Vagina (tissue), 2 donors: ENCODE data around the gene SMIM35. TPM values are rescaled to one million over a fixed set of nuclear protein-coding genes. Genes with fewer than 3 reads are reported as not detected.

Source experiments
- DNase-seq, 2 donors: peaks; one replicate each; pipeline ENCODE4 v3.0.0-alpha.2; 2017; ENCODE audit errors: extremely low spot score in 2 of 2
- H3K27ac ChIP-seq: fragments of 200-600 bp; sonication (generic); one replicate; pipeline ENCODE4 v1.5.1; 2019
- H3K27me3 ChIP-seq: fragments of 200-600 bp; sonication (generic); one replicate; pipeline ENCODE4 v1.5.1; 2019
- H3K36me3 ChIP-seq, 2 donors: fragments of 200-600 bp; sonication (generic); one replicate each; pipeline ENCODE4 v1.5.1; 2017 to 2019
- H3K4me1 ChIP-seq: fragments of 200-600 bp; sonication (generic); one replicate; pipeline ENCODE4 v1.5.1; 2019
- H3K4me3 ChIP-seq, 2 donors: fragments of 200-600 bp; sonication (generic); 1 replicate in 1 of 2; 2 replicates in 1 of 2; pipeline ENCODE4 v1.5.1; 2016 to 2019
- H3K9me3 ChIP-seq: fragments of 200-600 bp; sonication (generic); one replicate; pipeline ENCODE4 v1.5.1; 2019
- POLR2A ChIP-seq, 2 donors: fragments of 450-650 bp; IDR thresholded peaks; one replicate each; pipeline ENCODE4 v1.6.1; 2017; ENCODE audit warnings: antibody characterized with exemption in 2 of 2, mild to moderate bottlenecking in 2 of 2, moderate library complexity in 2 of 2
- POLR2AphosphoS5 ChIP-seq, 2 donors: sonication (generic); formaldehyde crosslinking; IDR thresholded peaks; one replicate each; pipeline ENCODE4 v1.9.0; 2017; ENCODE audit warnings: antibody characterized with exemption in 2 of 2, mild to moderate bottlenecking in 2 of 2, low read depth in 1 of 2; ENCODE audit not compliant: insufficient read depth in 1 of 2
- intact Hi-C: fragments of 100-400 bp; cut with DNase I; formaldehyde crosslinking; loops from one replicate; pipeline ENCODE4 v1.15.1; 2023
- total RNA-seq: library from RNA; depleted of rRNA; stranded (reverse); fragments of >200 nt; gene quantifications from one replicate; pipeline ENCODE4 v1.2.3, GENCODE V29; 2016
- TF ChIP-seq, protein P1 (sequence below), 3 experiments: fragments of 450-650 bp in 2 of 3; fragments of 200-600 bp in 1 of 3; sonication (generic) in 1 of 3; IDR thresholded peaks; one replicate each; pipeline ENCODE4 v1.5.1; 2017 to 2019; ENCODE audit warnings: antibody characterized with exemption in 3 of 3, mild to moderate bottlenecking in 2 of 3, moderate library complexity in 2 of 3

Gene SMIM35
- total RNA-seq, 1 donor from 2014 or later = not detected

DNA sequence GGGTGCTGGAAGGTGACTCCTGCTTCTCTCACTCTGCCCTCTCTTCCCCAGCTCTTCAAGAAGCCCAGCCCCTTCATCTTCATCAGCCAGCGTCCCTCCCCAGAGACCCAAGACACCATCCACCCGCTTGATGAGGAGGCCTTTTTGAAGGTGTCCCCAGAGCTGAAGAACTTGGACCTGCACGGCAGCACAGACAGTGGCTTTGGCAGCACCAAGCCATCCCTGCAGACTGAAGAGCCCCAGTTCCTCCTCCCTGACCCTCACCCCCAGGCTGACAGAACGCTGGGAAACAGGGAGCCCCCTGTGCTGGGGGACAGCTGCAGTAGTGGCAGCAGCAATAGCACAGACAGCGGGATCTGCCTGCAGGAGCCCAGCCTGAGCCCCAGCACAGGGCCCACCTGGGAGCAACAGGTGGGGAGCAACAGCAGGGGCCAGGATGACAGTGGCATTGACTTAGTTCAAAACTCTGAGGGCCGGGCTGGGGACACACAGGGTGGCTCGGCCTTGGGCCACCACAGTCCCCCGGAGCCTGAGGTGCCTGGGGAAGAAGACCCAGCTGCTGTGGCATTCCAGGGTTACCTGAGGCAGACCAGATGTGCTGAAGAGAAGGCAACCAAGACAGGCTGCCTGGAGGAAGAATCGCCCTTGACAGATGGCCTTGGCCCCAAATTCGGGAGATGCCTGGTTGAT lies 88.0 kb downstream of the SMIM35 start:
- Histone ChIP-seq H3K27ac (no peak overlapping the region), H3K4me1 (no peaks in the 10 kb centered on the region), H3K9me3 (no peaks in the 10 kb centered on the region), H3K4me3 (no peak overlapping the region), H3K36me3 (no peaks in the 10 kb centered on the region), H3K27me3 (no peaks in the 10 kb centered on the region)
- TF ChIP-seq POLR2A (IDR thresholded peaks at IDR 0.05) (no peak), POLR2AphosphoS5 (IDR thresholded peaks at IDR 0.05; ENCODE audit: insufficient read depth in 1 of 2, low read depth in 1 of 2) (no peak)
- TF ChIP-seq, protein P1, sequence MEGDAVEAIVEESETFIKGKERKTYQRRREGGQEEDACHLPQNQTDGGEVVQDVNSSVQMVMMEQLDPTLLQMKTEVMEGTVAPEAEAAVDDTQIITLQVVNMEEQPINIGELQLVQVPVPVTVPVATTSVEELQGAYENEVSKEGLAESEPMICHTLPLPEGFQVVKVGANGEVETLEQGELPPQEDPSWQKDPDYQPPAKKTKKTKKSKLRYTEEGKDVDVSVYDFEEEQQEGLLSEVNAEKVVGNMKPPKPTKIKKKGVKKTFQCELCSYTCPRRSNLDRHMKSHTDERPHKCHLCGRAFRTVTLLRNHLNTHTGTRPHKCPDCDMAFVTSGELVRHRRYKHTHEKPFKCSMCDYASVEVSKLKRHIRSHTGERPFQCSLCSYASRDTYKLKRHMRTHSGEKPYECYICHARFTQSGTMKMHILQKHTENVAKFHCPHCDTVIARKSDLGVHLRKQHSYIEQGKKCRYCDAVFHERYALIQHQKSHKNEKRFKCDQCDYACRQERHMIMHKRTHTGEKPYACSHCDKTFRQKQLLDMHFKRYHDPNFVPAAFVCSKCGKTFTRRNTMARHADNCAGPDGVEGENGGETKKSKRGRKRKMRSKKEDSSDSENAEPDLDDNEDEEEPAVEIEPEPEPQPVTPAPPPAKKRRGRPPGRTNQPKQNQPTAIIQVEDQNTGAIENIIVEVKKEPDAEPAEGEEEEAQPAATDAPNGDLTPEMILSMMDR (IDR thresholded peaks at IDR 0.05) = no peak
- no peak for DNase-seq
- intact Hi-C loops = no loop called here

DNA sequence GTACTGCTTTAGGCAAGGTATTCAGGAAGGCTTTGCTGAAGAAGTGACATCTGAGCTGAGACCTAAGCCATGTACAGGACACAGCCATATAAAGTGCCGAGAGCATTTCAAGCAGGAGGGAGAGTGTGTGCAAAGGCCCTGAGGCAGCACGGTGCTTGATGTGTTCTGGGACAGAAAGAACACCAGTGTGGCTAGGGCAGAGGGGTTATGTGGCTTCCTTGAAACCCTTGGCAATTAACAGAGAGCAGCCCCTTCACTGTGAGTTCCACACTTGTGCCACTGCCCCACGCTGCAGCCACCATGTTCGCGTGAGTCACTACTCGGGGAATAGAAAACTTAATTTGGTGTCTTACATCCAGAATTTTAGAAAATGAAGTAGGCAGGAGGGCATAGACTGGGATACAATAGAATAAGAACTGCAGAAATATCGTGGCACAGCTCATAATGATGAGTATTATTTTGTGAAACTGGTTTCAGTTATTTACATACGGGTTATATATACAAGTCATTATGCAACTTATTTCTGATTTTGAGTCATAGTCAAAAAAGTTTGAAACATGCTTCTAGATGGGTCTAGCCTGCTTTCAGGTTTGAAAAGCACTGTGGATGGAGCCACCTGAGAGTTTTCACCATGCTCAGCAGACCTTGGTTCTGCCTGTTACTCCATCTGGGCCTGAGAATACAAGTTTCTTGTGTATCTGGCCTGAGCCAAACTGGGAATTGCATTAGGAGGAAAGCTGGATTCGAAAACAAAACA lies 88.8 kb downstream of the SMIM35 start:
- intact Hi-C loops = no loop called here
- TF ChIP-seq, protein P1 (IDR thresholded peaks at IDR 0.05) = no peak
- TF ChIP-seq POLR2A (IDR thresholded peaks at IDR 0.05) (no peak), POLR2AphosphoS5 (IDR thresholded peaks at IDR 0.05; ENCODE audit: insufficient read depth in 1 of 2, low read depth in 1 of 2) (no peak)
- H3K27me3 ChIP-seq = no peaks in the 10 kb centered on the region
- H3K27ac ChIP-seq = no peak overlapping the region
- H3K36me3 ChIP-seq = no peaks in the 10 kb centered on the region
- no peak overlapping the region for H3K4me3 ChIP-seq
- DNase-seq = no peak
- H3K9me3 ChIP-seq = no peaks in the 10 kb centered on the region
- no peaks in the 10 kb centered on the region for H3K4me1 ChIP-seq

DNA sequence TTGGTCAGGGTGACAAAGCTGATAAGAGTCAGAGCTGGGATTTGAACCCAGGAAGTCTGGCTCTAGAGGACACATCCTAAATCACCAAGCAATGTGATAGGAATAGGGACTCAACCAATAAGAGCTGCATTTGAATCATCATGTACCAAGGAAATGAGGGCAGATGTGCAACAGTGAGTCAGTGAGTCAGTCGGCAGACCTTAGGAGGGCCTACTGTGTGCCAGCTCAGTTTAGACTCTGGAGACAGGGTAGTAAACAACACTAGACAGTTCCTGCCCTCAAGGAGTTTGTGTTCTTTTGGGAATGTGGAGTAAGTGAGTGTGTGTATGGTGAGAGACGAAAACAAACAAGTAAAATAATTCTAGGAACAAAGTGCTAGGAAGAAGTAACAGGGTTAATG lies 89.4 kb downstream of the SMIM35 start:
- intact Hi-C loops = no loop called here
- H3K36me3 ChIP-seq = no peaks in the 10 kb centered on the region
- no peaks in the 10 kb centered on the region for H3K27me3 ChIP-seq
- no peak overlapping the region for H3K4me3 ChIP-seq
- TF ChIP-seq, protein P1 (IDR thresholded peaks at IDR 0.05) = no peak
- no peak for DNase-seq
- H3K4me1 ChIP-seq = no peaks in the 10 kb centered on the region
- no peaks in the 10 kb centered on the region for H3K9me3 ChIP-seq
- no peak overlapping the region for H3K27ac ChIP-seq

DNA sequence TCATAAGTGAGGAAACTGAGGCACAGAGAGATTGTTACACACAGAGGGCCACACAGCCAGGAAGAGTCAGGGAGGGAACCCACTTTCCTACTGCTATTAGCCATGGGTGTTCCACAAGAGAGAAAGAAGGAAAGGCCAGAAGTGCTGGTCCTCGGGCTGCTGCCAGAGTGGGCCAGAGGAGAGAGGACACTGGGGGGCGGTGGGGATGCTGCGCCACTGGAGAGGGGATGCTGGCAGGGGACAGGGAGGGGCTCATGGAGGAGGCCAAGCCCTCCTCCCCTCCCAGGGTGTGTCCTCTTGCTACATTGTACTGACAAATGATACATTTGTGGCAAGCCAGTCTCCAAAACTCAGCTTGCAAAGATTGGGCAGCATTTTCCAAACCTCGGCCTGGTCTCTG lies 90.7 kb downstream of the SMIM35 start:
- TF ChIP-seq POLR2A (IDR thresholded peaks at IDR 0.05) (no peak), POLR2AphosphoS5 (IDR thresholded peaks at IDR 0.05; ENCODE audit: insufficient read depth in 1 of 2, low read depth in 1 of 2) (no peak)
- TF ChIP-seq, protein P1 (IDR thresholded peaks at IDR 0.05) = no peak
- intact Hi-C loops = no loop called here
- Histone ChIP-seq H3K27me3 (no peaks in the 10 kb centered on the region), H3K27ac (no peak overlapping the region), H3K4me1 (no peaks in the 10 kb centered on the region), H3K36me3 (no peaks in the 10 kb centered on the region), H3K9me3 (no peaks in the 10 kb centered on the region), H3K4me3 (no peak overlapping the region)
- DNase-seq = no peak

DNA sequence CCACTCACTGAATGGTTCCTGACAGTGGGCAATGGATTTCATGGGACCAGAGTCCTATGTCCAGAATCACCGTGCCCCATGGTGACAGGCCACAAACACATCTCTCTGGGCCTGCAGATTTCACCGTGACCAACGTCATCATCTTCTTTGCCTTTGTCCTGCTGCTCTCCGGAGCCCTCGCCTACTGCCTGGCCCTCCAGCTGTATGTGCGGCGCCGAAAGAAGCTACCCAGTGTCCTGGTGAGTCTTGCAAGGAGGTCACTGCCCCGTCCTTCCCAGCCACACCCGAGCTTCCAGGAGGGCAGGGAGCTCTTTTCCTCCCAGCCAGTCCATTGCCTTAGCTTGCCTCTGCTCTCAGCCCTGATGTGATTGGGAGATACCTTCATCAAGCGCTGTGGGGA lies 91.3 kb downstream of the SMIM35 start:
- Histone ChIP-seq H3K9me3 (no peaks in the 10 kb centered on the region), H3K4me1 (no peaks in the 10 kb centered on the region), H3K27me3 (no peaks in the 10 kb centered on the region), H3K36me3 (no peaks in the 10 kb centered on the region), H3K27ac (no peak overlapping the region), H3K4me3 (no peak overlapping the region)
- DNase-seq = no peak
- intact Hi-C loops = no loop called here
- TF ChIP-seq POLR2A (IDR thresholded peaks at IDR 0.05) (no peak), POLR2AphosphoS5 (IDR thresholded peaks at IDR 0.05; ENCODE audit: insufficient read depth in 1 of 2, low read depth in 1 of 2) (no peak)
- TF ChIP-seq, protein P1 (IDR thresholded peaks at IDR 0.05) = no peak
